ACC112 (cell line): ENCODE results near the gene SCD.

Experiments
- H2AFZ ChIP-seq: fragments of 200-600 bp; sonication (generic); one replicate; pipeline ENCODE4 v1.6.0; 2017; ENCODE audit warnings: antibody characterized with exemption, low read length; ENCODE audit not compliant: unreplicated experiment
- H3K27ac ChIP-seq: fragments of 200-600 bp; sonication (generic); 2 replicates; pipeline ENCODE4 v1.5.1; 2014; ENCODE audit warnings: low read depth, mild to moderate bottlenecking, antibody characterized with exemption, low read length, moderate library complexity
- H3K27me3 ChIP-seq: fragments of 200-600 bp; sonication (generic); 2 replicates; pipeline ENCODE4 v1.6.1; 2014; ENCODE audit warnings: mild to moderate bottlenecking, antibody characterized with exemption, low read length, moderate library complexity, mixed read lengths; ENCODE audit not compliant: insufficient read depth
- H3K36me3 ChIP-seq: fragments of 200-600 bp; sonication (generic); 2 replicates; pipeline ENCODE4 v1.6.1; 2016; ENCODE audit warnings: mild to moderate bottlenecking, antibody characterized with exemption, low read length, moderate library complexity, mixed read lengths; ENCODE audit not compliant: insufficient read depth
- H3K4me1 ChIP-seq: fragments of 200-600 bp; sonication (generic); one replicate; pipeline ENCODE4 v1.6.1; 2016; ENCODE audit warnings: low read length, mixed read lengths; ENCODE audit not compliant: insufficient read depth, unreplicated experiment, control insufficient read depth
- H3K4me3 ChIP-seq: fragments of 200-600 bp; sonication (generic); 2 replicates; pipeline ENCODE4 v1.5.1; 2014; ENCODE audit warnings: mild to moderate bottlenecking, low read depth, low read length
- H3K79me2 ChIP-seq: fragments of 200-600 bp; sonication (generic); one replicate; pipeline ENCODE4 v1.6.0; 2016; ENCODE audit warnings: low read length; ENCODE audit not compliant: control insufficient read depth, unreplicated experiment, insufficient read depth

SCD gene

DNA sequence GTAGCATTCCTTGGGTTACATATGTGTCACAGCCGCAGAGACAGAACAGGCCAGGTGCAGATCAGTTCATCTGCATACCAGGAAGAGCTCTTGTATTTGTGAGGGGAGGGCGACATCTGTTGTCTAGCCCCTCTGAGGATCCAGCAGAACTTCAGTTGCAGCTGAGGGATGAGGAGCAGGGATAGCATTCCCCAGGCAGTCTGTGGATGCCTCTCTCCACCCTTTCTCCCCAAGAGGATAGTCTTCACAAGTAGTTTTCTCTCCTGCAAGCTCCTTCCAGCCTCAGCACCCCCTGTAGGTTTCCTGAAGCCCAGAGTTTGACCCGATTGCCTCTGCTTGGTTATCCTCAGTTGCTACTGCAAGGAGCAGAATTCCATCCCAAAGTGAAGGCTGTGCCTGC lies 2.6 kb downstream of the SCD start:
- peak overlapping the region; percentile 98 for H3K4me3 ChIP-seq
- H3K36me3 ChIP-seq: peaks cover 53% of the 10 kb centered on the region

DNA sequence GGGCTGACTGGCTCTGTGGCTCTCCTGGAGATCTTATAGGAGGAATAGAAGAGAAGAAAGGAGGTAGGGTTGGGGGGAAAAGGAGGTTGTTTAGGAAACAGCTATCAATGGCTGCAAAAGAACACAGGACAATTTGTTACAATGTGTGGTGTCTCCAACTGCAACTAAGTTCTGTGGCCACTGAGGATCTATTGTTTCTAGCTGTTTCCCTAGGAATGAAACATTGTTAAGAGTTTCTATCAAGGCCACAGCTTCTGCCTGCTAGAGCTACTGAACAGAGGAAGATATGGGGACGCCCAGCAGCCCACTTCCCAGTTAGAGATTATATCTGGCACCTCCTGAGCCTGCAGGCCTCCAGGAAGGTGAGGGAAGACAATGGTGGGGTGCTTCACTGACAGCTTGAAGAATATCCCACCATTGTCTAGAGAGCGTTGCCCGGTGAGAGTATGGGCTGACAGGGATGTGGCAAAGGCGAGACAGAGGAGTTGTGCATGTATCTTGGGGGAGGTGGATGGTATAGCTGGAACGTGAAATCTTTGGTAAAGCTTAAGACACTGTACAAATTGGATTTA lies 4.0 kb downstream of the SCD start:
- H3K79me2 ChIP-seq: peaks cover 31% of the 10 kb centered on the region
- peaks cover 34% of the 10 kb centered on the region for H3K4me1 ChIP-seq
- no peak overlapping the region for H3K27ac ChIP-seq
- H2AFZ ChIP-seq: no peak overlapping the region
- no peaks in the 10 kb centered on the region for H3K27me3 ChIP-seq
- peaks cover 66% of the 10 kb centered on the region for H3K36me3 ChIP-seq
- H3K4me3 ChIP-seq: peak overlapping the region; percentile 98; the same call in 1 of the 2 replicates

More for the DNA sequence above, 2.6 kb downstream of the SCD start:
- Histone ChIP-seq H3K27me3 (no peaks in the 10 kb centered on the region), H2AFZ (no peak overlapping the region), H3K79me2 (peaks cover 31% of the 10 kb centered on the region), H3K27ac (no peak overlapping the region), H3K4me1 (peaks cover 42% of the 10 kb centered on the region)

DNA sequence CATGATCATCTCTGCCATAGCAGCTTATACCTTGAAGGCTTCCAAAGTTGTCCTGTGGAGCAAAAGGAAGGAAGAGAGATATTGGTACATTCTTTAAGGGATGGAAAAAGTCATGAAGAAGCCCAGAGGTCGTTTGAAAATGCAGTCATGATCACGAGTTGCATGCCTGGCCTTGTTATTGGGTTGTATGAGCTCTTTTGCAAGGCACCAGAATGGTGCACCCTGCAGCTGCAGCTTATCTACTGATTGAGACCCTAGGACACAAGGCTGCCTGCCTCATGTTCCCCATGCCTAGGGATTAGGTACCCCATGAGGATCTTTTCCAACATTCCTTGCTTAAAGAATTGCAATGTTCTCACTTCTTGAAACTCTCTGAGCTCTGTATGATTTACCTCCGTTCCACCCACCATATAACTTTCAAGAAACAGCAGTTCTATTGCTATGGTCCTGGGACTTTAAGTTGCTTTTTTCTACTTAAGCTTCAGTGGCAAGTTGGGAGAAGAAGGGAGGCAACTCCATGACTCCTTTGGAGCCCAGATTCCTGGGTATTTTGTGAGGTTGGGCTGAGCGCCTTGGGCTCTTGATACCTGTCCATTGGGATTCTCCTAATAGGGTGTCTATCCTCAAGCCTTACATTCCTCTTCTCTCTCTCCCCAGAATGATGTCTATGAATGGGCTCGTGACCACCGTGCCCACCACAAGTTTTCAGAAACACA lies 6.9 kb downstream of the SCD start:
- no peak overlapping the region for H3K27ac ChIP-seq
- peaks cover 24% of the 10 kb centered on the region for H3K4me1 ChIP-seq
- no peaks in the 10 kb centered on the region for H3K27me3 ChIP-seq
- H3K36me3 ChIP-seq: peaks cover 73% of the 10 kb centered on the region
- no peak overlapping the region for H3K4me3 ChIP-seq
- no peak overlapping the region for H2AFZ ChIP-seq
- H3K79me2 ChIP-seq: peaks cover 16% of the 10 kb centered on the region

DNA sequence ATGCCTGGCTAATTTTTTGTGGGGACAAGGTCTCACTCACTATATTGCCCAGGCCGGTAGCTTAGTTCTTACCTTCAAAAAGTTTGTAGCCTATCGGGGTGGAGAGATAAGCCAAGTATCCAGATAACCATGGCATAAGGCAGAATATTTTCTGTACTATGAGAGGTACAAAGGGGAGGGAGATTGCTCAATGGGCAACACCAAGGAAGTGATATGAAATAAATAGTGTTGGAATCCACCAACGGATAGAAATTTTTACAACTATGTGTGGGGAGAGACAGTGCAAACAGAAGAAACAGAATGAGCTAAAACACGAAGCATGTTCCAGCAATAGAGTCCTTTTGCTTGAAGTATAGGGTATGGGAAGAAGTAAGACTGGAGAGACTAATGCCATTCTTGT lies 8.1 kb downstream of the SCD start:
- Histone ChIP-seq H3K36me3 (peaks cover 66% of the 10 kb centered on the region), H3K4me1 (peaks cover 23% of the 10 kb centered on the region), H3K4me3 (no peak overlapping the region), H2AFZ (no peak overlapping the region), H3K27ac (no peak overlapping the region), H3K27me3 (no peaks in the 10 kb centered on the region), H3K79me2 (peaks cover 5% of the 10 kb centered on the region)

DNA sequence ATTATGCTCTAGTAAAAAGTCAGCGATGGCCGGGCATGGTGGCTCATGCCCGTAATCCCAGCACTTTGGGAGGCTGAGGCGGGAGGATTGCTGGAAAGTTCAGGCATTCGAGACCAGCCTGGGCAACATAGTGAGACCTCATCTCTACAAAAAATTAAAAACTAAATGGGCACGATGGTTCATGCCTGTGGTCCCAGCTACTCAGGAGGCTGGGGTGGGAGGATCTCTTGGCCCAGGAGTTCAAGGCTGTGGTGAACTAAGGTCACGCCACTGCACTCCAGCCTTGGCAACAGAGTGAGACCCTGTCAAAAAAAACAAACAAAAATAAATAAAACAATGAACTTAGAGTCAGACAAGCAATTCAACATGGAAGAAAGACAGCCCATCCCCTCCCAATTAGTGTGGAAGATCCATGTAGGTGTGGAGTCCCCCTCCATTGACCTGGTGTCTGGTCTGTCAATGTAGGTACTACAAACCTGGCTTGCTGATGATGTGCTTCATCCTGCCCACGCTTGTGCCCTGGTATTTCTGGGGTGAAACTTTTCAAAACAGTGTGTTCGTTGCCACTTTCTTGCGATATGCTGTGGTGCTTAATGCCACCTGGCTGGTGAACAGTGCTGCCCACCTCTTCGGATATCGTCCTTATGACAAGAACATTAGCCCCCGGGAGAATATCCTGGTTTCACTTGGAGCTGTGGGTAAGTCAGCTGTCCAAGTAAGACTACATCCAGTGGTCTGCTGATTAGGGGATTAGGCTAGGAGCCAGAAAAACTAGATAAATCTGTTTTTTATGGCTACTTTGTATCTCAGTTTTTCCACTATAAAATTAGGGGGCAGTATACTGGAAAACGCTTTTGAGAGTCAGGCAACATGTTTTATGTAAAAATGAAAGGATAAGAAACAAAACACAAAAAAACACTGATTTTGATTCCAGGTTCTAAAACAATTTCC lies 9.3 kb downstream of the SCD start:
- Histone ChIP-seq H3K36me3 (peaks cover 55% of the 10 kb centered on the region), H3K4me3 (no peak overlapping the region), H3K4me1 (peaks cover 14% of the 10 kb centered on the region)

DNA sequence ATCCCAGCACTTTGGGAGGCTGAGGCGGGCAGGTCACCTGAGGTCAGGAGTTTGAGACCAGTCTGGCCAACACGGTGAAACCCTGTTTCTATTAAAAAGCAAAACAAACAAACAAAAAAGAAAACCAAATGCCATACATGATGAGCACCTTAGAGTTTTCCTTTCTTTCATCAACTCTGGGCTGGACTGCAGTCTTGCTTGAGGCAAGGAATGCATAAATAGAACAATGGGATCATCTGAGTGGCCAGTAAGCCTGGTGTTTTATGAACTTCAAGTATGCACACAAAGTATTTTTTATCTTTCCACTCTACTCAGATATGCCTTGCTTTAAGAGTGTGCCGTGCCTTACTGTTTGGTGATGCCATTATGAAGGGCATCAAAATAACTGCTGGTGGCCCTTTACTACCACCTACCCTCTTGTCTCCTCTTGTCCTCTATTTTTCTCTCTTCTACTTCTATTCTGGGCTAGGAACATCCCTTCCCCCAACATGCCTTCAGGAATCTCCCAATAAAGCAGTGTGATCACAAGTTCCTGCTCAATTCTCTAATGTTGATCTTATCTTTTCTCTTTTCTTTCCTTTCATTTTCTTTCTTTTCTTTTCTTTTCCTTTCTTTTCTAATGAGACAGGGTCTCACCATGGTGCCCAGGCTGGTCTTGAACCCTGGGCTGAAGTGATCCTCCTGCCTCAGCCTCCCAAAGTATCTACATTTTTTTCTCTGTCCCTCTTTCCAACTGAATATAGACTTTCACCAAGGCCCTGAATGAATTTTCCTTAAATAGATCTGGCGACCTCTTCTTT lies 10.2 kb downstream of the SCD start:
- no peak overlapping the region for H3K27ac ChIP-seq

More for the DNA sequence above, 9.3 kb downstream of the SCD start:
- H3K27ac ChIP-seq: no peak overlapping the region
- no peaks in the 10 kb centered on the region for H3K79me2 ChIP-seq
- no peak overlapping the region for H2AFZ ChIP-seq
- no peaks in the 10 kb centered on the region for H3K27me3 ChIP-seq

DNA sequence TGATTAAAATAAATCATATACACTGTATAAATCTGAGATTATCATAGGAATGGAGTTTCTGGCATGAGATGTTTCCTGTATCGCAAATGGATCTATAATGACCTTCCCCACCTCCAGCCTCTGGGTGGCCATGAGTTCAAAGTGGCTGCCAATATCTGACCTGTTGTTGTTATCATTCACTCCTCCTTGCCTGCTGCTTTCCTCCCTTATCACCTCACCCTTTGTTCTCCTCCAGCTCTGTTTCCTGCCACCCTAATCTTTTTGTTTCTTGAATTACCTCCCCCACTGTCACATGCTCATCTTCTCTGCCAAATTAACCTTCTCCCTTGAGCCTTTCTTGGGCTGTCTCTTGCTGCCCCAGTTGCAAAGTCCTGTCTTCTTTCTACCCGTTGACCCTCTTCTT lies 12.0 kb downstream of the SCD start:
- Histone ChIP-seq H2AFZ (no peak overlapping the region), H3K27ac (no peak overlapping the region), H3K36me3 (peaks cover 32% of the 10 kb centered on the region), H3K79me2 (no peaks in the 10 kb centered on the region), H3K4me3 (no peak overlapping the region), H3K4me1 (peaks cover 14% of the 10 kb centered on the region), H3K27me3 (no peaks in the 10 kb centered on the region)

More for the DNA sequence above, 10.2 kb downstream of the SCD start:
- Histone ChIP-seq H3K27me3 (no peaks in the 10 kb centered on the region), H3K79me2 (no peaks in the 10 kb centered on the region), H3K4me3 (no peak overlapping the region), H3K36me3 (peaks cover 47% of the 10 kb centered on the region), H2AFZ (no peak overlapping the region), H3K4me1 (peaks cover 14% of the 10 kb centered on the region)

DNA sequence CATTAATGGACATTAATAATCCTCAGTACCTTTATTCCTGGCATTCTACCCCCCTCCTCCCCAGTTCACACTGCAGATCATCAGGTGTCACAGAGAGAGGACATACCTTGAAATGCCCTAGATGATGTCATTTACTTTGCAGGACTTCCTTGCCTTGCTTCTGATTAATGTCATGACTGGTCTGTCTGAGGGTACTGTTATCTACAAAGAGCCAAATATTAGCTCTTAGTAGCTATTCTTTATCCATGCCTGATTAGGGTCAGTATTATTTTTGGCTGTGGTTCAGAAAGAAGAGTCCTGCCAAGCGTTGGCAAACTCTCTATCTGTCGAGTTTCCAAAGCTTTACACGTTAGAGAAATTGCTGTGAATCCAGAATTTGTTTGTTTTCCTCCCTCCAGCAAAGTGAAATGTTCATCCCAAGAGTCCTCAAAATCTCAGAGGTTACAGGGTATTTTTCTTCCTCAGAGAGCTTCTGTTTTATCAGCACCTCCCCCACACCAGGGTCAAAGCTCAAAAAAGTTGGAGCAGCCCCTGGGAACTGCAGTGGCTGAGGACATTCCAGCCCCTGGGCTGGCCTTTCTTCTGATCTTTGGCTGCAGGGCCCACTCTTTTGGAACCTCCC lies 12.6 kb downstream of the SCD start:
- H3K4me3 ChIP-seq: no peak overlapping the region
- H2AFZ ChIP-seq: no peak overlapping the region
- H3K27ac ChIP-seq: no peak overlapping the region
- peaks cover 20% of the 10 kb centered on the region for H3K4me1 ChIP-seq
- H3K79me2 ChIP-seq: no peaks in the 10 kb centered on the region
- no peaks in the 10 kb centered on the region for H3K27me3 ChIP-seq
- peaks cover 26% of the 10 kb centered on the region for H3K36me3 ChIP-seq

DNA sequence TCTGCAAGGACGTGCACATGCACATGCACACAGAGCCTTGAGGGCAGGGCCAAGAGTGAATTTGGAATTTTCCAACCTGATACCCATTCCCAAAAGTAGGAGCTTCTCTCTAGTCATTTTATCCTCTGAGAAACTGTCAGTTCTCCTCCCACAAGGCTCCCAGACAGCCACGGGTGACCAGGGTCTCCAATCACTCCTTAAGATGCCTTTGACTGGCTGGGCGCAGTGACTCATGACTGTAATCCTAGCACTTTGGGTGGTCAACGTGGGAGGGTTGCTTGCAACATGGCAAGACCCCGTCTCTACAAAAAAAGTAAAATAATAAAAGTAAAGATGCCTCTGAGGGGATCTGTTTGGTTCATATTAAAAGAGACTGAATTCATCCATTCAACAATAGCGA lies 13.2 kb downstream of the SCD start:
- Histone ChIP-seq H3K36me3 (peaks cover 20% of the 10 kb centered on the region), H3K4me3 (no peak overlapping the region), H3K4me1 (peaks cover 26% of the 10 kb centered on the region), H2AFZ (no peak overlapping the region), H3K79me2 (no peaks in the 10 kb centered on the region), H3K27me3 (no peaks in the 10 kb centered on the region), H3K27ac (no peak overlapping the region)
